Keratinocyte (primary cell): ENCODE results near the gene ITPKC.

Experiments
- CTCF ChIP-seq, 3 experiments: IDR thresholded peaks in 1 of 3; conservative IDR thresholded peaks in 1 of 3; optimal IDR thresholded peaks in 1 of 3; 2 replicates in 2 of 3; 3 replicates in 1 of 3; pipeline versions ENCODE3 to v1.5.1; 2011; ENCODE audit warnings: low read length in 3 of 3, mild to moderate bottlenecking in 3 of 3, moderate library complexity in 2 of 3, control low read depth in 1 of 3, inconsistent platforms in 1 of 3; ENCODE audit not compliant: insufficient read depth in 2 of 3; ENCODE audit errors: extremely low read depth in 1 of 3
- EZH2 ChIP-seq: IDR thresholded peaks from one replicate; pipeline ENCODE4 v1.6.1; 2012; ENCODE audit warnings: inconsistent platforms, mild to moderate bottlenecking, low read length, moderate library complexity

- no peak for TF ChIP-seq CTCF (optimal IDR thresholded peaks at IDR 0.05 in 1 of 3, IDR thresholded peaks at IDR 0.05 in 1 of 3, conservative IDR thresholded peaks at IDR 0.05 in 1 of 3; ENCODE audit: extremely low read depth in 1 of 3, insufficient read depth in 2 of 3, low read length in 3 of 3)
- TF ChIP-seq EZH2 = no peak
Measured at GRCh38 chr19:40716031-40716481, 856 bp upstream of the ITPKC start.
